NCI-H2227 (cell line): ENCODE data around the gene SPO11.
"Not testable (repeated sequence)": the region's sequence is repeated elsewhere in the genome, so short reads cannot be mapped to it uniquely, and the experiment has no call there.

Source experiments
- DNase-seq: peaks from one replicate; lab custom pipeline; 2025; ENCODE audit not compliant: unreplicated experiment; lab: John Stamatoyannopoulos, UW

The SPO11 gene

DNA sequence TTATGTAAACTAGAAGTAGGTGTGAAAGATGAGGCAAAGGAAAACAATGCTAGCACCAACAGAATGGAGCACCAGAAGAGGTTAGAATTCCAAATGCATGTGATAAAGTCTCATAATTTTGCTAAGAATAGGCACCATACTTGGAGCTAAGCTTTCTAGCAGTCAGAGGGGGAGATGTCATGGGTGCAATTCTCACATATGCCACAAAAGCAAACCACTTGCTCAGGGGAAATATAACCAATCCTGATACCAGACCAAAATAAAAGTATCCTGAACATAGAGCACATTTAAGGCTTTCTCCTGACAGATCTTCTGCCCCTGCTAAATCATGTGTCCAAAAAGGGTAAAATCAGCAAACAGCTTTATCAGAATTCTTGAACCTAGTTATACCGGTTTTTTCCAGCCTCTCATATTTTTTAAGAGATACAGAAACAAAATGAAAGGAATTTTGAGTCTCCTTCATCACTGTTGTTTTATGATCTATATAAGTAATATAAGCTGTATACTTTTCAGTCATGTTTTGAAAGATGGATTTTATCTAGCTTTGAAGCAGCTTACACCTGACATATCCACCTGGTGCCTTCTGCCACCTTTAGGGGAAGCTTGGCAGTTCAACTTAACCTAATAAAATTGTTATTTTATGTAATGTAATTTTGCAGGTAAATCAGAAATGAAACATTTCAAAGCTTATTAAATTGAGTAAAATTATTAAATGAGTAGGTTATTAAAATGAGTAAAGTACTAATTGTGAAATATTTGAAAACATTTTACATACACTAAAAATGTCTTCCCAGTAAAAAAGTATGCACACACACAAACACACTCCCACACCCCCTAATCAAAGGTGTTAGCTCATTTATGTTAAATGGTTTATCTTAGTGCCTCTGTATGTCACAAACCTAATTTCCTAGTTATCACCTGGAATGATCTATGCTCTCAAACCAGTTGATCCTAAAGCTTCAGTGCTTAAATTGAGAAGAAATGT, 2.8 kb downstream of the SPO11 start:
- DNase-seq, result no peak

DNA sequence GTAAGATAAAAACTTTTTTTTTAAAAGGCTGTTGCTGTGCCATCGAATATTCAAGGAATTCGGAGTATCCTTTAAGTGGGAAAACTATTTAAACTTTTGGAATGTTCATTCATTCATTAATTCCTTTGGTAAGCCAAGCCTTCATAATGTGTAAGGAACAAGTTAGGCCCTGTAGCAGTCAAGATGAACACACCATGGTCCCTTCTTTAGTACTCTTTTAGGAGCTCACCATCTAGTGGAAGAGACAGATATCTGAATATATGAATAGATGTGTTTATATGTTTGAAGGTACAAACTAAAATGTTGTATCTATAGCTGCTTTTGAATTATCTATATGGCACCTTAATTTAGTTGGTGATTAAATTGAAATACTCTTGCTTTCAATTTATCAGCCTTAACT, 5.8 kb downstream of the SPO11 start:
- no peak for DNase-seq

DNA sequence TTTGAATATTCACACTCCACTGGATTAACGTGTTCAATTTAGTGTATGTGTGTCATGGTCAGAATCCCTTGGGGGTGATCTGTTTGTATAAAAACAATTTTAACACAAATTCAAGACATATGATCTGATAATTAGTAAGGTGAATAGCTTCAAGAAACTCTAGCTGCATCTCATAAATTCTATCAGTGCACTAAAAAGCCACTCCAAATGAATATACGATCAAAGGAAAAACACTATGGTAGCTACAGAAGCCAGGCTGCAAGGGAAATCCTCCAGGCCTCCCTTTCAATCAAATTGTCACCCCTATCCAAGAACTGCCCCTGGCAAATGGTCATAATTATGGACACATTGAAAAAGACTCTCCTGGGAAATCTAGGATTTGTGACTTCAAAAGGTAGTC, 12.1 kb downstream of the SPO11 start:
- no peak for DNase-seq

DNA sequence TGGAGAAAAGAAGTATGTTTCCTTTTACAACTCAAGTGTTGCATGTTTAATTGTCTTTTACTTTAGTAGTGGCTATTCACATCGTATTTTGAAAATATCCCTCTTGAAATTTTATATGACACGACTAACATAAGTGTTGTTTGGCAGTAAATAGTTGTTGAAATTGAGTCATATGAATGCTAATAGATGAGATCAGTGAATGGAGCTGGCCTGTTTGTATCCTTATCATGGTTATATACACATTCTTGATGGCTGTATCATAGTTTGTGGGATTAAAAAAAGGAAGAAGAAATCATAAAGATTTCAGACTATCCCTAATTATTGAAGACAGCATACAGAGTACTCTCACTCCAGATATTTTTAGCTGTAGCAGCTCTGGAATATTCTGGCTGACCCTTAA, 13.2 kb downstream of the SPO11 start:
- DNase-seq, result no peak

DNA sequence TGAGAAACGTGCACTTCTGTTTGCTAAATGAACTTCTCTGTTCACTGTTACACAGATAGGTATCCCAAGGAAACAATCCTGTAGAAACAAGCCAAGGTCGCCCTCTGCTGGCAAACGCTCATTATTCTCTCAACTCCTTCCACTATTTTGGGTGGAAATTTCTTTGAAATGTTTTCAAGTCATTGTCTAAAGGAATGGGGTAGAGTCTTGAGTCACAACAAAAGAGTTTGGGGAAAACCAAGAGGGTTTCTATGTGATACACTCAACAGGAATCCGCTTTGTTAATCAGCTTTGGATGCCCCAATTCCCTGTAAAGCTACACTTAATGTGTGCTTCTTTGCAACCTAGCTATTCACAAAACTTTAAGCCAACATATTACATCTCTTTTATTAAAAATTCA, 16.9 kb downstream of the SPO11 start:
- DNase-seq, result peak; percentile 73

DNA sequence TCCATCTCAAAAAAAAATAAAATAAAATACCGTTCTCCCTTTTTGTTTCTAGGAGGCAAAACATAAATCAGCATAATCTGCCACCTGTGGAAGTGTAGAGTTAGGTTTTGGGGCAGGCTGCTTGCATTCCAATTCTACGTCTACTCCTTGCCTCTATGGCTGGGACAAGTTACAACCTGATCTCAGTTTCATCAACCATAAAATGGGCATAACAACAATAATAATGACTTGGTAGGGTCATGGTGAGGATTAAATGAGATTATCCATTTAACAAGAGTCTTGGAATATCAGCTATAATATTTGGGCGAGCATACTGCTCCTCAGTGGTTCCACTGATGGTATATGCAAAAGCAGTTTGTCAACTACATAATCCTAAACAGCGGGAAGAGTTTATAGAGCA, 17.8 kb downstream of the SPO11 start:
- DNase-seq, result no peak

DNA sequence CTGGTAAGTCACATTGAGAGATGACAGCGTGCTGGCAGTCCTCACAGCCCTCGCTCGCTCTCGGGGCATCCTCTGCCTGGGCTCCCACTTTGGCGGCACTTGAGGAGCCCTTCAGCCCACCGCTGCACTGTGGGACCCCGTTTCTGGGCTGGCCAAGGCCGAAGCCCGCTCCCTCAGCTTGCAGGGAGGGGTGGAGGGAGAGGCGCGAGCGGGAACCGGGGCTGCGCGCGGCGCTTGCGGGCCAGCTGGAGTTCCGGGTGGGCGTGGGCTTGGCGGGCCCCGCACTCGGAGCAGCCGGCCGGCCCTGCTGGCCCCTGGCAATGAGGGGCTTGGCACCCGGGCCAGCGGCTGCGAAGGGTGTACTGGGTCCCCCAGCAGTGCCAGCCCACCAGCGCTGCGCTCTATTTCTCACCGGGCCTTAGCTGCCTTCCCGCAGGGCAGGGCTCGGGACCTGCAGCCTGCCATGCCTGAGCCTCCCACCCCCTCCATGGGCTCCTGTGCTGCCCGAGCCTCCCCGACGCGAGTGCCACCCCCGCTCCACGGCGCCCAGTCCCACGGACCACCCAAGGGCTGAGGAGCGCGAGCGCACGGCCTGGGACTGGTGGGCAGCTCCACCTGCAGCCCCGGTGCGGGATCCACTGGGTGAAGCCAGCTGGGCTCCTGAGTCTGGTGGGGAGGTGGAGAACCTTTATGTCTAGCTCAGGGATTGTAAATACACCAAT, 18.8 kb downstream of the SPO11 start:
- DNase-seq, result not testable (repeated sequence)

DNA sequence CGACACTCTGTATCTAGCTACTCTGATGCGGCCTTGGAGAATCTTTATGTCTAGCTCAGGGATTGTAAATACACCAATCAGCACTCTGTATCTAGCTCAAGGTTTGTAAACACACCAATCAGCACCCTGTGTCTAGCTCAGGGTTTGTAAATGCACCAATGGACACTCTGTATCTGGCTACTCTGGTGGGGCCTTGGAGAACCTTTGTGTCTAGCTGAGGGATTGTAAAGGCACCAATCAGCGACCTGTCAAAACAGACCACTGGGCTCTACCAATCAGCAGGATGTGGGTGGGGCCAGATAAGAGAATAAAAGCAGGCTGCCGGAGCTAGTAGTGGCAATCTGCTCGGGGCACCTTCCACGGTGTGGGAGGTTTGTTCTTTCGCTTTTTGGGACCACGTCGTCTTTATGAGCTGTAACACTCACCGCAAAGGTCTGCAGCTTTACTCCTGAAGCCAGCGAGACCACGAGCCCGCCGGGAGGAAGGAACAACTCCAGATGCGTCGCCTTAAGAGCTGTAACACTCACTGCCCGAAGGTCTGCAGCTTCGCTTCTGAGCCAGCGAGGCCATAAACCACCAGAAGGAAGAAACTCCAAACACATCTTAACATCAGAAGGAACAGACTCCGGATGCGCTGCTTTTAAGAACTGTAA, 19.4 kb downstream of the SPO11 start:
- DNase-seq, result not testable (repeated sequence)

DNA sequence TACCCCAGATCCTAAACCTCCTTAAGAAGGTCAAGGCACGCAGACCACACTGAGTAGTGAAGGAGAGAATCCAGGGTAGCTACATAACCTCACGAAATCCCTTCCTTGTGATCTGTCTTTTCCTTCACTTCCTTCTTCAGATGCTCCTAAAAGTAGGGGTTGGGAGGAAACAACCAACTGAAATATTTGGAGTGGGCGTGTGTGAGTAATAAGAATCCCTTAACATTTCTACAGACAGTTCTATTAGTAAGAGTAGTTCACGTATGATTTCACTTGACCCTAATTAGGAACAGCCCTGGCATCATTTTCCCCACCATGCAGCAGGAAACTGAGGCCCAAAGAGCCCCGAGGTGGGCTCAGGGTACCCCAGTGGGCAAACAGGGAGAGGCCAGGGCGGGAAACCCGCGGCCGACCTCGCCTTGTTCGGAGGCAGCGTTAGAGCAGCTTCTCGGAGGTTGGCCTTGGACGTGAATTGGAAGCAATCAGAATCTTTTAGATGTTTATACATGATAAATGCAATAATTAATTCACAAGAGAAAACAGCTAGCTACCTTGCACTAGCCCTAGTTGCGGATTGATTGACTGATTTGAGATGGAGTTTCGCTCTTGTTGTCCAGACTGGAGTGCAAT, 20.6 kb downstream of the SPO11 start:
- DNase-seq, result no peak

DNA sequence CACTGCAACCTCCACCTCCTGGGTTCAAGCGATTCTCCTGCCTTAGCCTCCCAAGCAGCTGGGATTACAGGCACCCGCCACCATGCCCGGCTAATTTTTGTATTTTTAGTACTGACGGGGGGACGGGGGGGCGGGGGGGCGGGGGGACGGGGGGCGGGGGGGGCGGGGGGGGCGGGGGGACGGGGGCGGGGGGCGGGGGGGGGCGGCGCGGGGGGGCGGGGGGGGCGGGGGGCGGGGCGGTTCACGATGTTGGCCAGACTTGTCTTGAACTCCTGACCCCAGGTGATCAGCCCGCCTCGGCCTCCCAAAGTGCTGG, 21.1 kb downstream of the SPO11 start:
- not testable (repeated sequence) for DNase-seq

DNA sequence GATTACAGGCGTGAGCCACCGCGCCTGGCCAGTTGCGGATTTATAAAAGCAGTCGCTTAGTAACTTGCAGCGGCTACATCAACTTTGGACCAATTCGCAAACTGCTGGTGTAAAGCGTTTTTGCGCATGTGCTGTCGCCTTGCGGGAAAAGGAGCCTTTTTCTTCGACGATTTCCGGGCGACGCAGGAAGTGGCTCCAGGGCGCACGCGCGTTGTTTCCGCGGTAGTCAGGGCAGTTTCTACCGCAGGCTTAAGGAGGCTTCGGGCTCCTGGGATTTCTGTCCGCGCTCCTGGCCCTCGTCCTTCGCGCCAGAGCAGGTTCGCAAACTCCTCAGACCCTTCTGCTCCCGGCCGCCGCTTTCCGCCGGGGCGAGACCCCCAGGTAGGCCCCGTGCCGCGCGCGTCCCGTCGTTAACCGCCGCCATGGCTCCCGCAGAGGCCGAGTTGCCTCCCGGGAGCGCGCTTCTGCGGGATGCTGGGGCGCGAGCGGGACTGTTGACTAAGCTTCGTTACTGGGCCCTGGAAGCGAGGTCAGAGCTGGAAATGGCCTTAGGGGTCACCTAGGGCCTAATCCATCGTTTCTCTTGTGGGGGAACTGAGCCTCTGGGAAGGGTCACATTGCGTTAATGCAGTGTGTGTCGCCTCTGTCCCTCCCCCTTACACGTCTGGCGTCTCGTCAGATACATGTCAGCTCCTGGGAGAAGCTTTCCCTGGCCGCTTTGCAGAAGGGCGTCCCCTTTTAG, 21.6 kb downstream of the SPO11 start, which contains the start of gene RAE1:
RAE1 (plus strand) TSS at position 214 of the 742 bp plus-strand sequence. CDS start 2,784 bp downstream, outside the sequence.
- peak; percentile 95 for DNase-seq

DNA sequence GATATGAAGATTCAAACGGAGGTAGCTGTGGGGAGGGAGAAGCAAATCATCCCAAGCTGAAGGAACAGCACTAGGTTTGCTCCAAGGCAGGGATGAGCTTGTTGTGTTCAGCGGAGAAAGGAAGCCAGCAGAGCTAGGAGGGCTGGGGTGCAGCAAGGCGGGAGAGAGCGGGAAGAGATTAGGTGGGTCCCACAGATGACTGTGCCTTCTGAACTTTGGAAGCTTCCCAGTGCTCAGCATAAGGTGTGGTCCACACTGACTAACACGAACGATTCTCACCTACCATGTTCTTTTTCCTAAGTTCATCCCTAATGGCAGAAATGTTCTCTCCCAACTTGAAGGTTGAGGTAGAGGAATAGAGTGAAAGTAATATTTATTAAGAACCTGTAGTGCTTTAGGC, 22.7 kb downstream of the SPO11 start:
- DNase-seq, result no peak

DNA sequence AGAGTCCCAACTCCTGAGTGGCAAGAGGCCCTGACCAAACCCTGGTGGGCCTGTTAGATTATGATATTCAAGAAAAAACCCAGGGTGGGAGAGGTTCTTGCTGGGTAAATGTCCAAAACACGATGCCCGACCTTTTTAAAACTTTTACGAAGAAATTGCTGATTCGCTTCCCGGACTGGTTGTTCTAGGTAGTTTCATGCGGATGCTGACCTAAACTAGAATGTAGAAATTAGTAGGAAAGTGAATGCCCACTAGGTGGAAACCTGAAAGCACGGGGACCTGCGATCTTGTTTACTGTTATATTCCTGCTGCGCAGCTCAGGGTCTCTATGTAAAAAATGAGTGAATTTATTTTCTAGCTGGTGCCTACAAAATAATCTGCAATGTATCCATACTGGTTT, 23.7 kb downstream of the SPO11 start:
- DNase-seq, result no peak

DNA sequence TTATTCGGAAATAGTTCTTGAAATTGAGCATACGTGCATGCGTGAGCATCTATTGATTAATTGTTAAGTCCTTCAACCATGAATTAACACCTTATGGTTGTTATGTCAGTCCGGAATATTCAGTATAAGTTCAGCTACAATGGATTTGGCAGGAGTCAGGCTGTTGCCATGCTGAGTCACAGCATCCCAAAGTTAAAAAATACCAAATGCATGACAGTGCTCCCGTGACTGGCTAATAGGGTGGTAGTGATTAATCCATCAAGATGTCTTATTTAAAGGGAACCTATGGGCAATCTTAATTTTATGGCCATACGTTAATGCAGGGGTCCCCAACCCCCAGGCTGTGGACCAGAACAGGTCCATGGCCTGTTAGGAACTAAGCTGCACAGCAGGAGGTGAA, 31.9 kb downstream of the SPO11 start:
- no peak for DNase-seq

DNA sequence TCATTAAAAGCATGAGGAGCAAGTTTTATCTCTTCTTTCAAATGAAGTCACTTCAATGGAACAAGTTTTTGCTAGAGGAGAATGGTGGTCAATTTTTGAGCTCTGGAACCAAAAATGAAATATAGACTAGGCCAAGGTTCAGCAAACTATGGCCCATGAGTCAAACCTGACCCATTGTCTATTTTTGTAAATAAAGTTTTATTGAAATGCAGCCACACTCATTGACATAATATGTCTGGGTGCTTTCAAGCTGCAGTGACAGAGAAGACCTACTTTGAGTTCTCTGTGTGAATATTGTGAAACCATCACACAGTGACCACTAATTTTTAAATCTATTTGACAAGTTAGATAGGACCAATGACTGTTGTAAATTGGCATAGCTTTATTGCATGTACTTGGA, 34.8 kb downstream of the SPO11 start:
- DNase-seq, result no peak

DNA sequence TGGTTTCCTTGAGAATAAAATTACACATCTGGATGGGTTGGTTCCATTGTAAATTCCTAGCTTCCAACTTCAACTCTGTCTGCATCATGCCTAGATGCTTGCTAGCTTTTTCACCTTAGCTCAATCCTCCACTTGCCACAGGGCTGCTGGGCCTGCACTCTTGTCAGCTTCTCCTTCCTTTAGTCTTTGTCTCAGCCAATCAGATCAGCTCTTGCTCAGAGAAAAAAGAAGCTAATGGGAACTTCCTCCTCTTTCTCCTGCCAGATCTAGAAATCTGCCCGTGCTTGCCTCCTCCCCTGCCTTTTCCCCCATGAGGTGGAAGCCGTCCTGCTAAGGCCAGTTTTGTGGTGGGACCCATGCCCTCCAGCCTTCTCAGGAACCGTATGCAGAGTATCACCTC, 40.0 kb downstream of the SPO11 start:
- DNase-seq, result no peak

DNA sequence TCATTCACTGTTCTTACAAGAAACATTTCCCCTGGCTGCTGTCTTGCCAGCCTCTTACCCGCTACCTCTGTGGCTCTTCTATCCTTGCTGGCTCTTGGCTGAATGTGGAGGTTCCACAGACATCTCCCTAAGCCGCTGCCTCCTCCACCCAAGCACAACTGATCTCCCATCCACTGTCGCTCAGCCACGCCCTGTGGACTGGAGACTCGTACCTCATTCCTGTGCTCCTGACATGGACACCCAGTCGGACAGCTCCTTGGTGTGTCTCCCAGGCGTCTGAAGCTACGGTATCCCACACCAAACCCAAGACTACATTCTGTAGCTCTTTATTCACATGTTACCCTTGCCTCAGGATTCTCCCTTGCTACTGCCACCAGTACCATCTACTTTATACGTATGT, 40.7 kb downstream of the SPO11 start:
- DNase-seq, result no peak

DNA sequence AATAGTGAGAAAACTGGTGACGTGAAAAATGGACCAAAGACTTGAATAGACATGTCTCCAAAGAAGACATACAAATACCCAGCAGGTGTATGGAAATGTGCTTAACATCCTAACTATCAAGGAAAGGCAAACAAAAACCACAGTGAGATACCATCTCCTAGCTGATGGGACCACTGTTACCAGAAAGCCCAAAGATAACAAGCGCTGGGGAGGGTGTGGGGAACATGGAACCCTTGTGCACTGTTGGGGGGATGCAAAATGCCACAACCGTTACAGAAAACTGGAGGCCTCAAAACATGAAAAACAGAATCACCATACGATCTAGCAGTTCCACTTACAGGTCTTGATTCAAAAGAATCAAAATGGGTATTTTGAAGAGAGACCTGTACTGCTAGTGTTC, 41.8 kb downstream of the SPO11 start:
- DNase-seq, result no peak

DNA sequence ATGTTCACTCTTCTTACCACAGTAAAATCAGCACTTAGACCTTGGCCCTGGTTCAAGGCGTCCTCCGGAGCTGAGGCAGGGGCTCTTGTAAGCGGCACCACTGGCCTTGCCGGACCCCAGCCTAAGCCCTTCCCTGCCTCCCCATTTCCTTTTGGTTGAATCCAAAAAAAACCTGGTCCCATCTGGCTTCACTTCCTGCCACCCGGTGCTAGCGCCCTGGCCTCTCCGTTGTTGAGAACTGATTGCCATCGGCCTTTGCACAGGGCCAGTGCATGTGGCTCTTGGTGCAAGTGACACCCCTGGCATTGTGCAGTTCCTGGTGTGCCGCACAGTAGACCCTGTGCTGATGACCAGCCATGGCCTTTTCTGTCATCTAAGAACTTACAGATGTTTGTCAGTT, 42.6 kb downstream of the SPO11 start:
- no peak for DNase-seq

DNA sequence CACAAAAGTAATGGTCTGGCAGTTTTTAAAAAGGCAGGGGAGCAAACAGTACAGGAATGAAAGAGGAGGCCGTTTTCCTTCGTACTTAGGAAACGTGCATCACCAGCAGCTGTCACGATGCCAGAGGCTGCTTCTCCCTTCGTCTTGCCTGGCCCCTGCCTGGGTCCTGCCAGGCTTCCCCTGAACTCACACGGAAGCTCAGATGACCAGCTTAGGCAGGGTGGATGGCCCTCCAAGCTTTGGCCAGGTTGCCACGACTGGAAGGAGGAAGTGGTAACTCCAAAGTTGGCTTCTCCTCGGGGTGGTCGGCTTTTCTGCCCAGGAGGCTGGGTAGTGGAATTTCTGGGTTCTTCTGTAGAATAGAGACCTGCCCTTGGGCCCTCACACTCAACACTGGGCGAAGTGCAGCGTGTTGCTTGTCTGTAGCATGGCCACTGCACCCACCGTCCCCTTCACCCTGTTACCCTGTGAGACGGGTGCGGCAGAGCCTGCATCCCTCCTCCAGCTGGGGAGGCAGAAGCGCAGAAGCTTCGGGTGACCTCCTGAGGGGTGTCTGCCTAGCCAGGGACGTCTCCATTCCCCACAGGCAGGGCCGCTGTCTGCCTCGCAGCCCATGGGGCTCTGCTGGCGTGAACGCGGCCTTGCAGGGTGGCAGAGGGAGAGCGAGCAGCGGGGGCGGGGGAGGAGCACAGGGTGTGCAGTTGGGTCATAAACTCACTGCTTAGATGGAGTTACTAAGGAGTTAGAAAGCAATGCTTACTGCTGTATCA, 43.2 kb downstream of the SPO11 start:
- DNase-seq, result no peak
